ENCODE measurements around the gene GRIK4. TPM values are rescaled to one million over a fixed set of nuclear protein-coding genes. Genes with fewer than 3 reads are reported as not detected.

Gene GRIK4
- polyA plus RNA-seq, 1 experiment: 0.55 TPM

DNA sequence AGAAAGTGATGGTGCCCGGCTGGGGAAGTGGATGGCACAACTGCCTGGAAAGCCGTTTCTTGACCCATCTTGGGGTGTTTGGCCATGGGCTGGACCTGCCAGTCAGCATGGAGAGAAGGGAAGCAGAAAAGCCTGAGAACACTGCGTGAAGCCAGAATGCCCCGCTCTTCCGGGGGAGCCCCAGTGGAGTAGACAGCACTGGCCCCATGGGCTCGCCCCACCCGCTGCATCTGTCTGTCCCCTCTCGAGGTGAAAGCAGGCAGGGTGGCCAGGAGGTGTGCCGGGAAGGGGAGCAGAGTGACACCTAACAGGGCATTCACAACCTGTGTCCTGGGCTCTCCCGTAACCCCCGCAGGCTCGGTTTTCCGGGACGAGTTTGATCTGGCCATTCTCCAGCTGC lies 455.3 kb downstream of the GRIK4 start:
- TF ChIP-seq, protein P1, sequence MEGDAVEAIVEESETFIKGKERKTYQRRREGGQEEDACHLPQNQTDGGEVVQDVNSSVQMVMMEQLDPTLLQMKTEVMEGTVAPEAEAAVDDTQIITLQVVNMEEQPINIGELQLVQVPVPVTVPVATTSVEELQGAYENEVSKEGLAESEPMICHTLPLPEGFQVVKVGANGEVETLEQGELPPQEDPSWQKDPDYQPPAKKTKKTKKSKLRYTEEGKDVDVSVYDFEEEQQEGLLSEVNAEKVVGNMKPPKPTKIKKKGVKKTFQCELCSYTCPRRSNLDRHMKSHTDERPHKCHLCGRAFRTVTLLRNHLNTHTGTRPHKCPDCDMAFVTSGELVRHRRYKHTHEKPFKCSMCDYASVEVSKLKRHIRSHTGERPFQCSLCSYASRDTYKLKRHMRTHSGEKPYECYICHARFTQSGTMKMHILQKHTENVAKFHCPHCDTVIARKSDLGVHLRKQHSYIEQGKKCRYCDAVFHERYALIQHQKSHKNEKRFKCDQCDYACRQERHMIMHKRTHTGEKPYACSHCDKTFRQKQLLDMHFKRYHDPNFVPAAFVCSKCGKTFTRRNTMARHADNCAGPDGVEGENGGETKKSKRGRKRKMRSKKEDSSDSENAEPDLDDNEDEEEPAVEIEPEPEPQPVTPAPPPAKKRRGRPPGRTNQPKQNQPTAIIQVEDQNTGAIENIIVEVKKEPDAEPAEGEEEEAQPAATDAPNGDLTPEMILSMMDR (IDR thresholded peaks at IDR 0.05; ENCODE audit: low read depth, low read length): no peak
- Histone ChIP-seq H3K4me3 (ENCODE audit: low read depth, low read length) (no peak overlapping the region), H3K27me3 (ENCODE audit: control insufficient read depth, insufficient read depth, low read length) (peaks cover 8% of the 10 kb centered on the region), H3K9me3 (ENCODE audit: control insufficient read depth, insufficient read depth, low read length) (no peaks in the 10 kb centered on the region), H3K27ac (ENCODE audit: low read depth, low read length) (no peak overlapping the region)
- ChIA-PET CTCF (no interaction called here), POLR2A (no interaction called here)
- DNase-seq (ENCODE audit: low read depth, low spot score): no peak

DNA sequence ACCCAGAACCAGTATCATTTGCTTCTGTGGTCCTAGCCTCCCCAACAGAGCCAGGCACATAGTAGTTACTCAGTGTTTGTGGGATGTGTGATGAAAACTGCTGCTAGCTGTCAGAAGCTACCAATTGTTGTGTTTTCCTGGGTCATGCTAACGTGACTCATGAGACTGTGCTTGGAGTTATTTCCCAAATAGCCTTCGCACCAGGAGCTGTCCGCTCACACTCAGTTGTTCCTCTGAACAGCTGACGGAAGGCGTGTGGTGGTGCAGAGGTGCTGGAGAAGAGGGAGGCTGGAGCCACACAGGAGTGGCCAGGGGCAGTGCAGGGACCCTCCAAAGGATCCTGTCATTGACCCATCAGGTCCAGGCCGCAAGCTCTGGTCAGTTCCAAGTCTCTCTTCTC lies 458.4 kb downstream of the GRIK4 start:
- no peaks in the 10 kb centered on the region for H3K9me3 ChIP-seq (ENCODE audit: control insufficient read depth, insufficient read depth, low read length)
- peaks cover 10% of the 10 kb centered on the region for H3K27me3 ChIP-seq (ENCODE audit: control insufficient read depth, insufficient read depth, low read length)
- no peak for DNase-seq (ENCODE audit: low read depth, low spot score)
- ChIA-PET POLR2A (no interaction called here), CTCF (no interaction called here)
- H3K4me3 ChIP-seq (ENCODE audit: low read depth, low read length): no peak overlapping the region
- no peak overlapping the region for H3K27ac ChIP-seq (ENCODE audit: low read depth, low read length)
- TF ChIP-seq, protein P1 (IDR thresholded peaks at IDR 0.05; ENCODE audit: low read depth, low read length): no peak

DNA sequence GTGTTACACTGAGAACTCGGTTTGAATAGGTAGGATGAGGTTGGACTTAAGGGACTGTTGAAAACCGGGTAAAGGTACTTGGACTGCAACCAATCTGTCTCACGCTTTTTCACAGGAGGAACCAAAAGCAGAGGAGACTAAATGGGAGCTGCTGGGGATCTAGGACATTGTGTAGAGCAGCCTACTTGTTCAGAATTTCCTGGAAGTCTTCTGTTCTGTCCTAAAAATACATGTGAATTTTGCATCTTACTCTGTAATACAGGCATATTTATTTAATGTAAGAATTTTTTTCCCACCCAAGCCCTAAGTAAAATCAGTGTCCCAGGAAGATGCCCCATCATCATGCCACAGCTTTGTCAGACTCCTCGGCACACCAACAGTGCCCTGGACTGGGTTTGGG lies 460.3 kb downstream of the GRIK4 start:
- no peaks in the 10 kb centered on the region for H3K9me3 ChIP-seq (ENCODE audit: control insufficient read depth, insufficient read depth, low read length)
- CTCF ChIA-PET: no interaction called here
- POLR2A ChIA-PET: no interaction called here
- peaks cover 13% of the 10 kb centered on the region for H3K27me3 ChIP-seq (ENCODE audit: control insufficient read depth, insufficient read depth, low read length)
- H3K4me3 ChIP-seq (ENCODE audit: low read depth, low read length): no peak overlapping the region
- TF ChIP-seq, protein P1 (IDR thresholded peaks at IDR 0.05; ENCODE audit: low read depth, low read length): no peak
- DNase-seq (ENCODE audit: low read depth, low spot score): no peak
- H3K27ac ChIP-seq (ENCODE audit: low read depth, low read length): no peak overlapping the region

DNA sequence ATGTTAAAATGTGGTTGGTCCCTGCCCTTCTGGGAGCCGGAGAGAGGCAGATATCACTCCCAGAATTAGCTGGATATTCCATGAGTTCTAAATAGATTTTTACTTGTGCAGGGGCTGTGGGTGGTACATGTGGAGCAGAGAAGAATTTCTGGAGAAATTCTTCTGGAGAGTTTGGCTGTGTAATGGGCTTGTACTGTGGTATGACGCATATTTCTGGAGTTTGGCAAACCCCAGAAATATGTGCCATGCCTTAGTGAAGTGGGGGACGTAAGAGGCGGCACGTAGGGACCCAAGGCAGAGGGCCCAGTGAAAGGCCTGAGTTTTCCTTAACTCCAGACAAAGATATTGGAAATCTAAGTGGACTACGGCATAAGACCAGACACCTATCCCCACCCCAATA lies 461.1 kb downstream of the GRIK4 start:
- Histone ChIP-seq H3K4me3 (ENCODE audit: low read depth, low read length) (no peak overlapping the region), H3K27me3 (ENCODE audit: control insufficient read depth, insufficient read depth, low read length) (peaks cover 13% of the 10 kb centered on the region), H3K9me3 (ENCODE audit: control insufficient read depth, insufficient read depth, low read length) (no peaks in the 10 kb centered on the region), H3K27ac (ENCODE audit: low read depth, low read length) (no peak overlapping the region)
- DNase-seq (ENCODE audit: low read depth, low spot score): no peak
- CTCF ChIA-PET: no interaction called here
- POLR2A ChIA-PET: no interaction called here
- TF ChIP-seq, protein P1 (IDR thresholded peaks at IDR 0.05; ENCODE audit: low read depth, low read length): no peak

DNA sequence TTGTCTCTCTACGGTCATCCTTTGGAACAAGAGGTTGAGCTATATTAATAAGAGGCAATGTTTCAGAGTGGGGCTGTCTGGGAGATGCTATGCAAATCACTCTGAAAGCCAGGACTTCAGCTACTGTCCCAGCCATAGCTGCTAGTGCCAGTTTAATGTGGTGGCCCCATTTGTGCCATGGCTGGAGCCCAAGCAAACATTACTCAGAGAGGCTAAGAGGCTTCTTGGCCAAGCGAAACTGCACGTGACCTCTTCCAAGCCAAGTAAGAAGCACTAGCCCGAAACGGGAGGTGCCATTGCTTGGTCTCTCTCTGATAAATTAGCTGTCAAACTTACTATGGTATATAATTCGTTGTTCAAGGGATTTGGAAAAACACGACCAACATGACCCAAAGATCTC lies 462.0 kb downstream of the GRIK4 start:
- TF ChIP-seq, protein P1 (IDR thresholded peaks at IDR 0.05; ENCODE audit: low read depth, low read length): no peak
- POLR2A ChIA-PET: no interaction called here
- Histone ChIP-seq H3K9me3 (ENCODE audit: control insufficient read depth, insufficient read depth, low read length) (no peaks in the 10 kb centered on the region), H3K27ac (ENCODE audit: low read depth, low read length) (no peak overlapping the region), H3K4me3 (ENCODE audit: low read depth, low read length) (no peak overlapping the region), H3K27me3 (ENCODE audit: control insufficient read depth, insufficient read depth, low read length) (peaks cover 17% of the 10 kb centered on the region)
- no peak for DNase-seq (ENCODE audit: low read depth, low spot score)
- CTCF ChIA-PET: no interaction called here

Data from AG04450 (cell line).